Thoracic aorta endothelial cell (primary cell): ENCODE results near the gene GLI2. TPM values are rescaled to one million over a fixed set of nuclear protein-coding genes. Genes with fewer than 3 reads are reported as not detected.

Experiments
- total RNA-seq: library from RNA; depleted of rRNA; stranded (reverse); fragments of >200 nt; gene quantifications from 2 replicates; pipeline ENCODE4 v1.2.3, GENCODE V29; 2012

GLI2 gene
- total RNA-seq: 0.13 TPM in 1 of 2 replicates, not detected in the other

DNA sequence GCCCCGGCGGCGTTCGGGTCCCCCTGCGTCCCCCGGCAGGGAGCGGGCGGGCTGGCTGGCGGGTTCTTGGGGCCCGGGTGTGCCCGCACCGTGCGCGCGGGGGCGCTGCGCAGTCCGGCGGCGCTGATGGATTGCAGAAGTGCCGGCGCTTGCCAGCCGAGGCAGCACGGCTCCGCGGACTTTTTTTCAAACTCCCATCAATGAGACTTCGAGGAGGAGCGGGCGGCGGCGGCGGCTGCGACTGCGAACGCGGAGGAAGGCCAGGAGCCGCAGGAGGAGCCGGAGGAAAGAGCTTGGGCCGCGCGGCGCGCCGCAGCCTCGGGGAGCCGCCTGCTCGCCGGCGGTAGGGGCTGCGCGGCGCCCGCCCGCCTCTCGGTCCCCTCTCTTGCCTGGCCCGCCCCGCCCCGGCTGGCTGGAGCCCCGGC is at the start of gene GLI2:
GLI2 (plus strand) TSS at position 123 of the 425 bp plus-strand sequence. CDS start 61,453 bp downstream, outside the sequence.

